Activated naive CD8-positive, alpha-beta T cell treated with anti-CD3 and anti-CD28 coated beads, Interleukin-2, amount 10 ng/mL, durations not matched to agents 7 days and 5 days (primary cell): ENCODE data around the gene EXOC4. TPM values are rescaled to one million over a fixed set of nuclear protein-coding genes. Genes with fewer than 3 reads are reported as not detected.

Experiments
- ATAC-seq: fragments of 150-1000 bp; cut with Tn5 transposase; one replicate; pipeline ENCODE4 v1.10.0; 2021; ENCODE audit warnings: low read depth, moderate library complexity
- POLR2A ChIA-PET: fragments of 350-600 bp; sonication (Branson Sonifier 250); formaldehyde crosslinking; loops from one replicate; lab custom pipeline; 2021; ENCODE audit warnings: antibody characterized with exemption; lab: Charles Lee
- DNase-seq: peaks from one replicate; pipeline ENCODE4 v3.0.0; 2021
- H3K27ac Mint-ChIP-seq: one replicate; pipeline ENCODE4 v1.8.0; 2022; ENCODE audit warnings: mild to moderate bottlenecking, mixed read lengths
- H3K27me3 Mint-ChIP-seq: one replicate; pipeline ENCODE4 v1.8.0; 2022; ENCODE audit warnings: mild to moderate bottlenecking, moderate library complexity, mixed read lengths
- H3K36me3 Mint-ChIP-seq: one replicate; pipeline ENCODE4 v1.8.0; 2021; ENCODE audit warnings: mild to moderate bottlenecking, mixed read lengths
- H3K4me1 Mint-ChIP-seq: one replicate; pipeline ENCODE4 v1.8.0; 2021; ENCODE audit warnings: mixed read lengths
- H3K4me3 Mint-ChIP-seq: one replicate; pipeline ENCODE4 v1.8.0; 2022; ENCODE audit warnings: mild to moderate bottlenecking, moderate library complexity, mixed read lengths
- H3K9me3 Mint-ChIP-seq: one replicate; pipeline ENCODE4 v1.8.0; 2021; ENCODE audit warnings: mixed read lengths
- total RNA-seq, 2 experiments: library from RNA; stranded (reverse); gene quantifications; one replicate each; pipeline ENCODE4 v1.2.3, GENCODE V29; 2021

EXOC4 gene
- total RNA-seq, 2 experiments from 2014 or later: 73.1 to 73.7 TPM

DNA sequence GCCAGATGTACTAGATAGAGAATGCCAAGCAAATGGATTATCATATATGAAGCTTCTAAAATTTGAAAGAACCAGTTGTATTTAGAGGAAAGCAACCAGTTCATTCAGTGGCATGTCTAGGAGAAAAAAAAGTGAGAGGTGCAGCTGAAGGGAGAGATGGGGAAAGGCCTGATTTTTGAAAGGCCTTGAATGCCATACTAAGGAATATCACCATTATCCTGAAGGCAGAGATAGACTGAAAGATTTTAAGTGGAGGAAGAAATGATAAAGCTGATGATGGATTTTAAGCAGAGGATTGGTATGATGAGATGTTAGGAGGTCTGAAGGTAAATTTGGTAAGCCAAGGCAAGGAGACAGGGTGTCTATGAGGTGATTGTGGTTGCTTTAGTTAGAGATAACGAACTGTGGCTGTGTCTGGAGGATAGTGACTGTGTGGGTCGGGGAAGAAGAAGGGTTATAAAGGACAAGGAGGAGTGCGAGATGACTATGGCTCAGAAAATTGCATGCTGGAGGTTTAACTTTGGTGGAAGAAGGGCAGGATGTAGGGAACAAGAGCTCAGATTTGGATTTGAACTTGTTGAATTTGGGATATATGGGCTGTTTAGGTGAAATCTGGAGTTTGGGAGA lies 330.8 kb downstream of the EXOC4 start:
- POLR2A ChIA-PET: no interaction called here
- Mint-ChIP-seq H3K27ac (no peak overlapping the region), H3K4me3 (no peak overlapping the region), H3K4me1 (no peaks in the 10 kb centered on the region), H3K27me3 (no peaks in the 10 kb centered on the region), H3K36me3 (peaks cover 6% of the 10 kb centered on the region), H3K9me3 (peaks cover 2% of the 10 kb centered on the region)
- DNase-seq (no peak), ATAC-seq (no peak)

GRCh38 chr7:133584956-133585668 lies 332.2 kb downstream of the EXOC4 start:
- no peak overlapping the region for H3K27ac Mint-ChIP-seq
- POLR2A ChIA-PET: no interaction called here
- peaks cover 6% of the 10 kb centered on the region for H3K36me3 Mint-ChIP-seq
- H3K4me3 Mint-ChIP-seq: no peak overlapping the region
- H3K4me1 Mint-ChIP-seq: no peaks in the 10 kb centered on the region
- ATAC-seq (no peak), DNase-seq (no peak)
- H3K9me3 Mint-ChIP-seq: peaks cover 2% of the 10 kb centered on the region
- H3K27me3 Mint-ChIP-seq: no peaks in the 10 kb centered on the region

GRCh38 chr7:133586253-133586652 lies 333.4 kb downstream of the EXOC4 start:
- DNase-seq (no peak), ATAC-seq (no peak)
- Mint-ChIP-seq H3K4me3 (no peak overlapping the region), H3K9me3 (peaks cover 2% of the 10 kb centered on the region), H3K27ac (no peak overlapping the region), H3K4me1 (no peaks in the 10 kb centered on the region), H3K36me3 (peaks cover 6% of the 10 kb centered on the region), H3K27me3 (no peaks in the 10 kb centered on the region)
- POLR2A ChIA-PET: no interaction called here

- peaks cover 6% of the 10 kb centered on the region for H3K36me3 Mint-ChIP-seq
These were observed 335.0 kb downstream of the EXOC4 start for GRCh38 chr7:133587903-133588302.

DNA sequence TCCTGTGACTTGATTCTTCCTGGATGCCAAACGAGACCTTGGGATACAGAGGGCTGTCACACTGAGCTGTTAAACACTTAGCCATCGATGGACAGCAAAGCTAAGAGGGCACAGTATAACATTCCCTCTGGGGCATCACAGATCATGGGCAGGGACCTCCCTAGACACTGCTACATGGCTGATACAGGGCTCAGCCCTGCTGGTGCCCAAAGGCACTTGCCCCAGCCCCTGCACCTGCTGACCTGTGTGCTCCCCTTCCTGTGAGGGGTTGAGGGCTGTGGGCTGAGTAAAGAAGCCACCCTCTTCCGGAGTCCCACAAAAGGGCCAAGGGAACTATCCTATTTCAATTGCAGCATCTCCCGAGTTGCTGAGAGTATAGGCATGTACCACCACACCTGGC lies 337.9 kb downstream of the EXOC4 start:
- POLR2A ChIA-PET: no interaction called here
- H3K4me3 Mint-ChIP-seq: no peak overlapping the region
- DNase-seq (no peak), ATAC-seq (no peak)
- no peaks in the 10 kb centered on the region for H3K4me1 Mint-ChIP-seq
- H3K36me3 Mint-ChIP-seq: peaks cover 11% of the 10 kb centered on the region
- no peak overlapping the region for H3K27ac Mint-ChIP-seq
- H3K27me3 Mint-ChIP-seq: no peaks in the 10 kb centered on the region
- peaks cover 7% of the 10 kb centered on the region for H3K9me3 Mint-ChIP-seq

More at GRCh38 chr7:133587903-133588302, 335.0 kb downstream of the EXOC4 start:
- Mint-ChIP-seq H3K4me3 (no peak overlapping the region), H3K4me1 (no peaks in the 10 kb centered on the region), H3K27me3 (no peaks in the 10 kb centered on the region), H3K9me3 (peaks cover 2% of the 10 kb centered on the region), H3K27ac (no peak overlapping the region)
- DNase-seq (no peak), ATAC-seq (no peak)
- POLR2A ChIA-PET: no interaction called here

DNA sequence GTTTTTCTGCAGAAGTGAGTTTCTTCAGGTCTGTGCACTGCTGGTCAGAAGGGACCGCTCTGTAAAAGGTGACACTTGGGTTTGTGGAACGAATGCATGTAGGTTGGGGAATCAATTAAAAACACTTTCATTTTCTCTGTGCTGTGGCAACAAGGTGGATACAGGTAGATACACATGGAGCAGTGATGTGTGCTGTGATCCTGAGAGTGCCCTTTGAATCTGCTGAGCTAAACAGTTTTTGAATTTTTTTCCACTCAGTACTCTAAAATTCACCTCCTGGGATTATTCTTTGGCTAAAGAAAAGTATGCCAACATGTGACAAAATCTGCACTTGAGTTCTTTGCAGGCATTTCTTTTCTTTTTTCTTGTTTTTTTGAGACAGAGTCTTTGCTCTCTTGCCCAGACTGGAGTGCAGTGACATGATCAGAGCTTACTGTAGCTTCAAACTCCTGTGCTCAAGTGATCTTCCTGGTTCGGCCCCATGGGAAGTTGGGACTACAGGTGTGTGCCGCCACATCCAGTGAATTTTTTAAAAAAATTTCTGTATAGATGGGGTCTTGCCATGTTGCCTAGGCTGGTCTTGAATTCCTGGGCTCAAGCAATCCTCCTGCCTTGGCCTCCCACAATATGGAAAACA lies 338.9 kb downstream of the EXOC4 start:
- no peak overlapping the region for H3K4me3 Mint-ChIP-seq
- peaks cover 7% of the 10 kb centered on the region for H3K36me3 Mint-ChIP-seq
- POLR2A ChIA-PET: no interaction called here
- H3K4me1 Mint-ChIP-seq: no peaks in the 10 kb centered on the region
- peaks cover 5% of the 10 kb centered on the region for H3K9me3 Mint-ChIP-seq
- no peak overlapping the region for H3K27ac Mint-ChIP-seq
- DNase-seq (no peak), ATAC-seq (no peak)
- H3K27me3 Mint-ChIP-seq: no peaks in the 10 kb centered on the region

- no peaks in the 10 kb centered on the region for H3K27me3 Mint-ChIP-seq
- H3K27ac Mint-ChIP-seq: no peak overlapping the region
- H3K9me3 Mint-ChIP-seq: peaks cover 5% of the 10 kb centered on the region
- ATAC-seq (no peak), DNase-seq (no peak)
- no peak overlapping the region for H3K4me3 Mint-ChIP-seq
- POLR2A ChIA-PET: no interaction called here
- H3K36me3 Mint-ChIP-seq: peaks cover 5% of the 10 kb centered on the region
- H3K4me1 Mint-ChIP-seq: no peaks in the 10 kb centered on the region
These were observed 340.7 kb downstream of the EXOC4 start for GRCh38 chr7:133593561-133593960.

GRCh38 chr7:133601617-133602016 lies 348.7 kb downstream of the EXOC4 start:
- H3K27ac Mint-ChIP-seq: no peak overlapping the region
- DNase-seq: no peak
- H3K27me3 Mint-ChIP-seq: no peaks in the 10 kb centered on the region
- POLR2A ChIA-PET: no interaction called here
- H3K36me3 Mint-ChIP-seq: no peaks in the 10 kb centered on the region
- no peaks in the 10 kb centered on the region for H3K9me3 Mint-ChIP-seq
- H3K4me3 Mint-ChIP-seq: no peak overlapping the region
- no peak for ATAC-seq
- H3K4me1 Mint-ChIP-seq: peaks cover 4% of the 10 kb centered on the region

GRCh38 chr7:133602291-133602690 lies 349.4 kb downstream of the EXOC4 start:
- Mint-ChIP-seq H3K9me3 (no peaks in the 10 kb centered on the region), H3K36me3 (no peaks in the 10 kb centered on the region), H3K4me3 (no peak overlapping the region), H3K27ac (no peak overlapping the region), H3K4me1 (peaks cover 4% of the 10 kb centered on the region), H3K27me3 (no peaks in the 10 kb centered on the region)
- ATAC-seq (no peak), DNase-seq (no peak)
- POLR2A ChIA-PET: no interaction called here

DNA sequence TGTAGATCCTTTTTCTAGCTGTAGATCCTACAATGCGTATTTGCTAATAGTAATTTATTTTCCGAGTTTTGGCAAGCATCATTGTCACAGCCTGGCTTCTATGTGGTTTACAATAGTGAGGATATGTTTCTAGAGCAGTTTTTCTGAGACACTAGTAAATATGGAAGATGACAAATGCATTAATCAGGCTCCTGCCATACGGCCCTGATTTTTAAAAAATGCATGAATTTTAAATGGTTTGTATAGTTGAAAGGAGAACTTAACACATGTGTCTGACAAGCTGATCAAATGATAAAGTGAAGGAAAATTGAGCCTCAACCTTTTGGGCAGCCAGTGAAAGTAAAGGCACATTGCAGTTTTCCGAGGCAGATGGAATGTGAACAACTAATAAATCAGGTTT lies 354.1 kb downstream of the EXOC4 start:
- Mint-ChIP-seq H3K27me3 (no peaks in the 10 kb centered on the region), H3K4me1 (no peaks in the 10 kb centered on the region), H3K9me3 (no peaks in the 10 kb centered on the region), H3K36me3 (peaks cover 3% of the 10 kb centered on the region), H3K4me3 (no peak overlapping the region), H3K27ac (no peak overlapping the region)
- POLR2A ChIA-PET: no interaction called here
- DNase-seq (no peak), ATAC-seq (no peak)

DNA sequence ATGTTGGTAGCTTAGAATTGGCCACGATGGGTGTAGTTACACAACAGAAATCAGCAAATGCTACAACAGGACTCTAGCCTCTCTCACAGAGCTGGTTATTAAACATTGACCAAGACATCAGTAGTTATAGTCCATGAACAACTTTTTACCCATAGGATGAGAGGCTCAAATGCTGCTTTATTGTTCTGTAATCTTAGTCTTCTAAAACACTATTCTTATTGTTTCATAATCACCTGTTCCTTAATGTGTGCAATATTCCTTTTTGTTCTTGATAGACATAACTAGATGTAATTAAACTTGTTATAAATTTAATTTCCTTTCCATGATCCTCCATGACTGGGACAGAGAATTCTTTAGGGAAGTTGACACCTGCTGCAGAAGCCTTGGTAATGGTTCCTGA lies 356.9 kb downstream of the EXOC4 start:
- POLR2A ChIA-PET: no interaction called here
- ATAC-seq (no peak), DNase-seq (no peak)
- H3K4me3 Mint-ChIP-seq: no peak overlapping the region
- H3K4me1 Mint-ChIP-seq: no peaks in the 10 kb centered on the region
- H3K9me3 Mint-ChIP-seq: no peaks in the 10 kb centered on the region
- H3K27me3 Mint-ChIP-seq: no peaks in the 10 kb centered on the region
- H3K27ac Mint-ChIP-seq: no peak overlapping the region
- H3K36me3 Mint-ChIP-seq: peaks cover 4% of the 10 kb centered on the region

- Mint-ChIP-seq H3K27ac (no peak overlapping the region), H3K4me3 (no peak overlapping the region), H3K9me3 (no peaks in the 10 kb centered on the region), H3K27me3 (no peaks in the 10 kb centered on the region), H3K36me3 (peaks cover 4% of the 10 kb centered on the region), H3K4me1 (no peaks in the 10 kb centered on the region)
- no peak for DNase-seq
- no peak for ATAC-seq
- POLR2A ChIA-PET: no interaction called here
These were observed 359.1 kb downstream of the EXOC4 start for GRCh38 chr7:133611955-133612354.

DNA sequence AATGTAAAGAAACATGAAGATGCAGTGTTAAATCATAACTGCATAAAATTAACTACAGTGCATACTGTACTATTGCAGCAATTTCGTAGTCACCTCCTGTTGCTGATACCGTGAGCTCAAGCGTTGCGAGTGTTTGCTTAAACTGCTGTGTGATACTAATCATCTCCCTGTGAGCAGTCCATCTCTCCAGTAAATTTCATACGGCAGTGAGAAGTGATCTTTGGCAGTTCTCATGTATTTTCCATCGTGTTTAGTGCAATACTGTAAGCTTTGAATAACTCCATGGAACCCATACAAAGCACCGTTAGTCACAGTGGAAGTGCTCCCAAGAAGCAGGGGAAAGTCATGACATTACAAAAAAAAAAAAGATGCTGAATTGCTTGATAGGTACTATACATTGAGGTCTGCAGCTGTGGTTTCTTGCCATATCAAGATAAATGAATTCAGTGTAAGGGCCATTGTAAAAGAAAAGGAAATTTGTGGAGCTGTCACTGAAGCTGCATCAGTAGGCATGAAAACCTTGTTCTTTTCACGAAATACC lies 360.4 kb downstream of the EXOC4 start:
- Mint-ChIP-seq H3K36me3 (peaks cover 4% of the 10 kb centered on the region), H3K4me1 (no peaks in the 10 kb centered on the region), H3K9me3 (no peaks in the 10 kb centered on the region), H3K4me3 (no peak overlapping the region), H3K27me3 (no peaks in the 10 kb centered on the region), H3K27ac (no peak overlapping the region)
- DNase-seq (no peak), ATAC-seq (no peak)
- POLR2A ChIA-PET: no interaction called here

DNA sequence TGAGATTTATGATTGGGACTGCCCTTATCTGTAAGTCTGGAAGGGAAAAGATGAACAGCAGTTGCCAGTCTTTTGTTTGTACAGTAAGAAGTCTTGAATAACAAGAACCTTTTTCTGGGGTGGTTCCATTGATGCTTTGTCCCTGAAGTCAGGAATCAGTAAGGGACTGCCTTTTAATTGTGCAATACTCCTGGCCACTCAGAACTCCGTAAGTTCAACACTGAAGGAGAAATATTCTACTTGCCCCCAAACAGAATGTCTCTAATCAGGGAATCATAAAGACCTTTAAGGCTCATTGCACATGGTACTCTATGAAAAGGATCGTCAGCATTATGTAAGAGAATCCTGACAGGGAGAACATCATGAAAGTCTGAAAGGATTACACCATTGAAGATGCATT lies 361.4 kb downstream of the EXOC4 start:
- POLR2A ChIA-PET: no interaction called here
- Mint-ChIP-seq H3K9me3 (no peaks in the 10 kb centered on the region), H3K4me1 (no peaks in the 10 kb centered on the region), H3K36me3 (peaks cover 4% of the 10 kb centered on the region), H3K27ac (no peak overlapping the region), H3K4me3 (no peak overlapping the region), H3K27me3 (no peaks in the 10 kb centered on the region)
- no peak for DNase-seq
- no peak for ATAC-seq
